GM12875 (cell line): Measurements from ENCODE around the gene ACSS1.

ENCODE experiments used
- H3K4me3 ChIP-seq: one replicate; pipeline ENCODE4 v1.5.1; 2011; ENCODE audit warnings: low read depth, low read length, control low read depth
- TF ChIP-seq, protein P1 (sequence below): IDR thresholded peaks from 2 replicates; pipeline ENCODE4 v1.5.1; 2011; ENCODE audit warnings: low read depth, mild to moderate bottlenecking, control low read depth, inconsistent platforms, low read length, moderate library complexity, borderline replicate concordance; ENCODE audit not compliant: insufficient read depth

ACSS1 gene

DNA sequence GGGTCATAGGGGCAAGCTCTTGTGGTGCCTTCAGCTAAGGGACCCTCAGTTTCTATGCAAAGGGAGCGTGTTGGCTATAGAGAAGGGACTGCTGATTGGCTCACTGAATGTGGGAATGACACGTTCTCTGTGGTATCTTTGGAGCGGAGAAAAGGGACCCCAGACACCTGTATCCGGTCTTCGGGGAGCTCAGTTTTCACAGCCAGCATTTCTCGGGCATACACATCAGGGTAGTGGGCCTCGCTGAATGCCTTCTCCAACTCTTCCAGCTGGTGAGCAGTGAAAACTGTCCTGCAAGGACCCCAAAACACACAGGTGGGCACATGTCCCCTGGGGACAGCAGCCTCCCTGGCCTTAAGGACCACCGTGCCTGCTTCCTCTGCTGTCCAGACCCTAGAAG is 20.7 kb upstream of the ACSS1 start:
- TF ChIP-seq, protein P1, sequence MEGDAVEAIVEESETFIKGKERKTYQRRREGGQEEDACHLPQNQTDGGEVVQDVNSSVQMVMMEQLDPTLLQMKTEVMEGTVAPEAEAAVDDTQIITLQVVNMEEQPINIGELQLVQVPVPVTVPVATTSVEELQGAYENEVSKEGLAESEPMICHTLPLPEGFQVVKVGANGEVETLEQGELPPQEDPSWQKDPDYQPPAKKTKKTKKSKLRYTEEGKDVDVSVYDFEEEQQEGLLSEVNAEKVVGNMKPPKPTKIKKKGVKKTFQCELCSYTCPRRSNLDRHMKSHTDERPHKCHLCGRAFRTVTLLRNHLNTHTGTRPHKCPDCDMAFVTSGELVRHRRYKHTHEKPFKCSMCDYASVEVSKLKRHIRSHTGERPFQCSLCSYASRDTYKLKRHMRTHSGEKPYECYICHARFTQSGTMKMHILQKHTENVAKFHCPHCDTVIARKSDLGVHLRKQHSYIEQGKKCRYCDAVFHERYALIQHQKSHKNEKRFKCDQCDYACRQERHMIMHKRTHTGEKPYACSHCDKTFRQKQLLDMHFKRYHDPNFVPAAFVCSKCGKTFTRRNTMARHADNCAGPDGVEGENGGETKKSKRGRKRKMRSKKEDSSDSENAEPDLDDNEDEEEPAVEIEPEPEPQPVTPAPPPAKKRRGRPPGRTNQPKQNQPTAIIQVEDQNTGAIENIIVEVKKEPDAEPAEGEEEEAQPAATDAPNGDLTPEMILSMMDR, result no peak
- no peak overlapping the region for H3K4me3 ChIP-seq

DNA sequence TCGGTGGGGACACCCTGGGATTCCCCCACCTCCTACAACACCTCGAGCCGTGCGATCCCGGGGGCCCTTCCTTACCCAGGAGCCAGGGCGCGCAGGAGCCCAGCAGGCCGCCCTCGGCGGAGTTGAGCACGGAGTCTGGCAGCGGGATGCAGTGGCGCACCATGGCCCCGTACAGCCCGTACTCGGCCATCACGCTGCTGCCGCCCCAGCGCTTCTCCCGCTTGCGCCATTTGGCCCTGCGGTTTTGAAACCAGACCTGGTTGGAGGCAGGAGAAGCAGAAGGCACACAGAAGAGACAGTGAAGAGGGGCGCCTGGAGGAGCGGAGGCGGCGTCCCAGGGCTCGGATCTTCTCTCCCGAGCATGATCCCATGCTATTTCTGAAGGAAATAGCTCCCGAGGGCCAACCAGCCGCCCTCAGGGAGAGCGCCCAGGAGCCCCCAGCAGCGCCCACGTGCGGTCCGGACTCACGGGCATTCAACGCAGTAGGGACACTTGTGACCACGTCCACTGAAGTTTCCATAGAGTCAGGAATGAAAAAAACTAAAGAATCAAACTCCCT is 19.8 kb upstream of the ACSS1 start:
- no peak overlapping the region for H3K4me3 ChIP-seq
- TF ChIP-seq, protein P1, result no peak

DNA sequence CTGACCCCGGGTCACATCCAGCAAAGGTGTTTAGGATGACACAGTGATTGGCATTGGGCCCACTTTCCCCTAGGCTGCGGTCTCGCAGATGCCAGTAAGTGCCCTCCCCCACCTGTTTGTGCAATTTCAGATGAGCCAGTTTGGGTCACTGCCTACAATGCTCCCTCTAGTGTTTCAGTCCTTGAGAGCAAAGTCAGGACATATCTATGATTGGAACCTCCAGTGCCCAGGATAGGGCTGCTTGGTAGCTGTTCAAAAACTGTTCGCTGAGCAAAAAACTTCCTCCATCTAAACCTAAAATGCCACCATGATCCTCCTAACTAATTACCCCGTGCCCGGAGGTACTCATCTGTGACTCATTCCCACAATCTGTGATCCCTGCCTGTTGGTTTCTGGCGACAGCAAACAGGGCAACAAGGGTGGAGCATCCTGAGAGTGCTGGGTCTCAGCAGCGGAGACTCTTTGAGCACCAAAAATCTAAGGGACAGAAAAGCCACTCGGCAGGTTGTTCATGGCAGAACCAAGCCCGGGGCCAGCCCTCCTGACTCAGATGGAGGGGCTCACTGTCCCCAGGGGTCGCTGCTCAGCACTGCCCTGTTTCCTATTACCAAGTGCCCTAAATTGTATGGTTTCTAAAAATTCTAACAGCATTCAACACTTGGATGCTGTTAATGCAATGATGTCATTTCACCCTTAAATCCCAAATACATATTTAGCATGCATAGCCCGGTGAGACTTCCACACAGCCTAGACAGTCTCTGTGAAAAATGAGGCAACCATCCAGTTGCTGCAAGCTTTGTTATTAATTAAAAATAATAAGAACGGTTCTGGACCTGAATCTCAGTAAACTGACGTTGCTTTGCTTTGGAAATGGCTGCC is 19.0 kb upstream of the ACSS1 start:
- no peak overlapping the region for H3K4me3 ChIP-seq

DNA sequence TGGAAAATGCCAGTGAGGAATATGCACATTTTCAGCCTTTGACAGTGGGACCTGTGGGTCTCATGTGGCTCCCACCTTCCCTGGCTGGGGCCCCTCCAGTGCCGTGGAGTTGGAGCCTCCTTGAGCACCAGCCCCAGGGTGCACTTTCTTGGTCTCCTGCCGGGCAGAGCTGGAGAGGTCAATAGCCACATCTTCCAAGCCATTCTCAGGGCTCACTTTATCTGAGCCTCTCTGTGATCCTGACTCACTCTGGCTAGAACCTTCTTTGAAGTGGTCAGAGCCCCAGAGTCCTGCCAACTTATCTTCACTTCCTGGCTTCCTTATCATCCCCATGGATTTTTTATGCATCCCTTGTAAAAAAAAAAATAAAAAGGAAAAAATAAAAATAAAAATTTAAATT is 18.3 kb upstream of the ACSS1 start:
- no peak overlapping the region for H3K4me3 ChIP-seq
- TF ChIP-seq, protein P1, result no peak

More for the DNA sequence above, 19.0 kb upstream of the ACSS1 start:
- TF ChIP-seq, protein P1, result peak; percentile 25; the same call in 1 of the 2 replicates

DNA sequence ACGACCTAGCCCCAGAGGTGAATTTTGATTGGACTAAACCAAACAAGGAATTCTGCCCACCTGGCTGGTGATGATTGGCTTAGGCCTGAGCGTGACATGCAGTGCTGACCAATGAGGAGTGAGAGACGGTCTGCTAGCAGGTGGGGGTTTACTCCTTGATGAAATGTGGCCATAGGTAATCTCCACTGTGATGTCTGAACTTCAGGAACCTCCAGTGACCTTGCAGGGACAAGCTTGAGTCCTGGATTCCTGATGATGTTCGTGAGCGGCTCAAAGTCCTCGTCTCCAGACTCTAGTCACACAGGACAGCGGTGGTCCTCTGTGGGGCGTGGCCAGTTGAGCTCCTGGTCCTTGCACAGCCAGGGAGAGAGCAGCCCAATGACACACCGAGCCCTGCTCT is 15.6 kb upstream of the ACSS1 start:
- no peak overlapping the region for H3K4me3 ChIP-seq
- TF ChIP-seq, protein P1, result no peak

DNA sequence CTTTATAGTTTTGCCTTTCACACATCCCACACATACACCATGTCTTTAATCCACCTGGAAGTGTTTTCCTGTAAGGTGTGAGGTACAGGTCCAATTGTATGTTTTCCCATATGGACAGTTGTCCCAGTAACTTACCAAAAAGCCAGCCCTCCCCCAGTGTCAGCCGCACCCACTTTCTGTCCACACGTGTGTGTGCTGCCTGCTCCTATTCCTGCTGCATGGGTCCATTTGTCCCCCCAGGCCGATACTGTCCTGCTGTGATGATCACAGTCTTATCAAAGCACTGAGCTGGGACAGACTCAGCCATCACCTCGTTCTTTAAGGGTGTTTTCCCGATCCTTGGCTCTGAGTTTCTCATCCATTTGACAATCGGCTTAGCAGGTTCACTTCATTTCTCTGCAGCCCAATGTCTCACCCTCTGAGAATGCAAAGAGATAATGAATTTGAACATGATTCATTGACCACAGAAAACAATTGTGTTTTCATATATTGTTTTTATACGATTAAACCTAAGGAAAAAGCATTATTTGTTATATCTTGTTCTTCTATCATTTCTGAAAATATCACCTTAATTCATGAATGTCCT is 14.4 kb upstream of the ACSS1 start:
- TF ChIP-seq, protein P1, result no peak
- H3K4me3 ChIP-seq, result no peak overlapping the region

DNA sequence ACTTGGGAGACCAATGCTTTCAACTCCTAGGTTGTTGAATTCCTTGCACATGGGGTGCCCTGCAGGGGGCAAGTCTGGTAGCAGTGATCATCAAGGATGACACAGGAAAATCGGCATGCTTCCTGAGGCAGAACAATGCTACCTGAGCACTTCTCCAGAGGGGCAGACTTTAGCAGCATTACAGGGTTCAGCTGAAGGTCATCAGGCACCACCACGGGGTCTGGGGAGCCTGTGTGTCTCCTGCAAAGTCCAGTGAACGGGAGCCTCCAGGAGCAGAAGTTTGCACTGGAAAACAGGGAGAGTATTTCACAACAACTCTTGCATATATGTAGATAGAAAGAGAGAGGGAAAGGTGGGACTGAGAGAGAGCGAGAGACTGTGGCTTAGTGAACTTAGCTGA is 13.8 kb upstream of the ACSS1 start:
- TF ChIP-seq, protein P1, result no peak
- no peak overlapping the region for H3K4me3 ChIP-seq
